HG03139 (cell line): ENCODE measurements around the gene PCDHGC3.
"Not testable (repeated sequence)": the region's sequence is repeated elsewhere in the genome, so short reads cannot be mapped to it uniquely, and the experiment has no call there.

Experiments used
- ATAC-seq: cut with Tn5 transposase; IDR thresholded peaks from one replicate; pipeline ENCODE4 v1.9.1; 2021; ENCODE audit not compliant: unreplicated experiment

Gene PCDHGC3

DNA sequence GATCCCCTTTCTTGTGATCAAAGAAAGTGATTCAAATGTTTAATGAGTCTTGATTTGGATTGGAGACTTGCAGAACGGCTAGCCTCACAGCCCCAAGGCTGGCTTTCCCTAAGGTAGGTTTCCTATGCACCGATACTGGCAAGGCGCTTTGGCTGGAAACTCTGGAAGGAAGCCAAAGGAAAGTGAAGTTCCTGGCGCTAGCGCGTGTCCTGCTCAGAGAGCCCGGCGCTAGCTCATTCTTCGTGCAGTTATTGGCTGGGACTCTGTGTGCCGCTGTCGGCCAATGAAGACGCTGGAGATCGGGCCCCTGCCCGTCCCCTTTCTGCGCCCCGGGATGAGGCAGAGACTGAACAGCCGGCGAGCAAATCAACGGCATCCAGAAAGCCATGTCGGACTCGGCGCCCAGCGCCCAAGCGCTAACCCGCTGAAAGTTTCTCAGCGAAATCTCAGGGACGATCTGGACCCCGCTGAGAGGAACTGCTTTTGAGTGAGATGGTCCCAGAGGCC is at the start of gene PCDHGC3:
Gene PCDHGC3, plus strand, starts transcription at position 342 of the 507 bp plus-strand sequence. Its CDS starts 151 bp downstream, at position 493.
- peak; percentile 96 for ATAC-seq

DNA sequence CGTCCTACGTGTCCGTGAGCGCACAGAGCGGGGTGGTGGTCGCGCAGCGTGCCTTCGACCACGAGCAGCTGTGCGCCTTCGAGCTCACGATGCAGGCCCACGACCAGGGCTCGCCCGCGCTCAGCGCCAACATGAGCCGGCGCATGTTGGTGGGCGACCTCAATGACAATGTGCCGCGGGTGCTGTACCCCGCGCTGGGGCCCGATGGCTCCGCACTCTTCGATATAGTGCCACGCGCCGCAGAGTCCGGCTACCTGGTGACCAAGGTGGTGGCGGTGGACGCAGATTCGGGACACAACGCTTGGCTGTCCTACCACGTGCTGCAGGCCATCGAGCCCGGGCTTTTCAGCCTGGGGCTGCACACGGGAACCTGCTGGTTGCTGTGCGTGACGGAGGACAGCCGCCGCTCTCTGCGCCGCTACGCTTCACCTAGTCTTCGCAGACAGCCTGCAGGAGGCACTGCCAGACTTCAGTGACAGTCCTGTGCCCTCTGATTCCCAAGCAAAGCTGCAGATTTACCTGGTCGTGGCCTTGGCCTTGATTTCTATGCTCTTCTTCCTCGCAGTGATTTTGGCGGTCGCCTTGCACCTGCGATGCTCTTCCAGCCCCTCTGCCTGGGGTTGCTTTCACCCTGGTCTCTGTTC is 47.9 kb upstream of the PCDHGC3 start:
- no peak for ATAC-seq

DNA sequence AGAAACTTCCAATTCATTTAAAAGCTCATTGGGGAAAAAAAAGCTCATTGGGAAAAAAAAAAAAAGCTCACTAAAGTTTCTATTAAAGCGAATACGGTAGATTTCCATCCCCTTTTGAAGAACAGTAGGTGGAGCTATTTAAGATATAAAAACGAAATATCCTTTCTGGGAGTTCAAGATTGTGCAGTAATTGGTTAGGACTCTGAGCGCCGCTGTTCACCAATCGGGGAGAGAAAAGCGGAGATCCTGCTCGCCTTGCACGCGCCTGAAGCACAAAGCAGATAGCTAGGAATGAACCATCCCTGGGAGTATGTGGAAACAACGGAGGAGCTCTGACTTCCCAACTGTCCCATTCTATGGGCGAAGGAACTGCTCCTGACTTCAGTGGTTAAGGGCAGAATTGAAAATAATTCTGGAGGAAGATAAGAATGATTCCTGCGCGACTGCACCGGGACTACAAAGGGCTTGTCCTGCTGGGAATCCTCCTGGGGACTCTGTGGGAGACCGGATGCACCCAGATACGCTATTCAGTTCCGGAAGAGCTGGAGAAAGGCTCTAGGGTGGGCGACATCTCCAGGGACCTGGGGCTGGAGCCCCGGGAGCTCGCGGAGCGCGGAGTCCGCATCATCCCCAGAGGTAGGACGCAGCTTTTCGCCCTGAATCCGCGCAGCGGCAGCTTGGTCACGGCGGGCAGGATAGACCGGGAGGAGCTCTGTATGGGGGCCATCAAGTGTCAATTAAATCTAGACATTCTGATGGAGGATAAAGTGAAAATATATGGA is 45.2 kb upstream of the PCDHGC3 start, which contains the start of gene PCDHGA12:
Gene PCDHGA12, plus strand, starts transcription at position 176 of the 782 bp plus-strand sequence. Its CDS starts 253 bp downstream, at position 429.
- ATAC-seq: peak; percentile 89

DNA sequence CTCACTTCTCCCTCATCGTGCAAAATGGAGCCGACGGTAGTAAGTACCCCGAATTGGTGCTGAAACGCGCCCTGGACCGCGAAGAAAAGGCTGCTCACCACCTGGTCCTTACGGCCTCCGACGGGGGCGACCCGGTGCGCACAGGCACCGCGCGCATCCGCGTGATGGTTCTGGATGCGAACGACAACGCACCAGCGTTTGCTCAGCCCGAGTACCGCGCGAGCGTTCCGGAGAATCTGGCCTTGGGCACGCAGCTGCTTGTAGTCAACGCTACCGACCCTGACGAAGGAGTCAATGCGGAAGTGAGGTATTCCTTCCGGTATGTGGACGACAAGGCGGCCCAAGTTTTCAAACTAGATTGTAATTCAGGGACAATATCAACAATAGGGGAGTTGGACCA is 44.5 kb upstream of the PCDHGC3 start:
- no peak for ATAC-seq

DNA sequence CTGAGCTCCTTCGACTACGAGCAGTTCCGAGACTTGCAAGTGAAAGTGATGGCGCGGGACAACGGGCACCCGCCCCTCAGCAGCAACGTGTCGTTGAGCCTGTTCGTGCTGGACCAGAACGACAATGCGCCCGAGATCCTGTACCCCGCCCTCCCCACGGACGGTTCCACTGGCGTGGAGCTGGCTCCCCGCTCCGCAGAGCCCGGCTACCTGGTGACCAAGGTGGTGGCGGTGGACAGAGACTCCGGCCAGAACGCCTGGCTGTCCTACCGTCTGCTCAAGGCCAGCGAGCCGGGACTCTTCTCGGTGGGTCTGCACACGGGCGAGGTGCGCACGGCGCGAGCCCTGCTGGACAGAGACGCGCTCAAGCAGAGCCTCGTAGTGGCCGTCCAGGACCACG is 43.5 kb upstream of the PCDHGC3 start:
- ATAC-seq: not testable (repeated sequence)

DNA sequence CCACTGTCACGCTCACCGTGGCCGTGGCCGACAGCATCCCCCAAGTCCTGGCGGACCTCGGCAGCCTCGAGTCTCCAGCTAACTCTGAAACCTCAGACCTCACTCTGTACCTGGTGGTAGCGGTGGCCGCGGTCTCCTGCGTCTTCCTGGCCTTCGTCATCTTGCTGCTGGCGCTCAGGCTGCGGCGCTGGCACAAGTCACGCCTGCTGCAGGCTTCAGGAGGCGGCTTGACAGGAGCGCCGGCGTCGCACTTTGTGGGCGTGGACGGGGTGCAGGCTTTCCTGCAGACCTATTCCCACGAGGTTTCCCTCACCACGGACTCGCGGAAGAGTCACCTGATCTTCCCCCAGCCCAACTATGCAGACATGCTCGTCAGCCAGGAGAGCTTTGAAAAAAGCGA is 43.0 kb upstream of the PCDHGC3 start:
- ATAC-seq: not testable (repeated sequence)

DNA sequence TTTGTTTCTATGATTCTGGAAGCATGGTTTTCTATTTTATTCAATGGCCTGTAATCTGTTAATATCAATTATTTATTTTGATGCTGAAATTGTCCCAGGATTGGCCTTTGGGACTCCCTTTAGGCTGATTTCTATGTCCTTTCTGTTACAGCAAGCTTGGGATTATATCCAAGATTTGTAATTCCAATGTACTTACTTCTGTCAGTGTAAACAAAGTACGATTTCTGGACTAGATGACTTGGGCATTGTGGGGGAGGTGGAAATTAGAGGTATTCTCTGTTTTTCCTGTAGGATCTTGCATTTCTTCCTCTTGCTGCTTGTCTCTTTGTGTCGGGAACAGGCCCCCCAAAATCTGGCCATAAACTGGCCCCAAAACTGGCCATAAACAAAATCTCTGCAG is 41.8 kb upstream of the PCDHGC3 start:
- no peak for ATAC-seq

DNA sequence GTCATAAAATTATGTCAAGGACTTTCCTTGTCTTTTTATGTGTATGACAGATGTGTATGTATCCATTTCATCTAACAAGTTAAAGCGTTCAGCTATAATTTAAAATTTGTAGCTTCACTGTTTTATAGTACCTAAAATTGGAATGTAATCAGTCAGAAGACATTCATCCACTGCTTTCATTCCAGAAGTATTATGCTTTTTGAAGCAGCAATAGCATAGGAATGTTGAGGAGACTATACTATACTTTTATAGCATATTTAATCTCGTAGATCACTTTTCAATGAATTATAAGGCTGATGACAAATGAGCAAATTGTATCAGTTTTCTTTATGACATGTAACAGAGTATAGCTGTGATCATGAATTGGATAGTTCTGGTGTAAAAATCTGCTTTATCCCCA is 38.5 kb upstream of the PCDHGC3 start:
- ATAC-seq: no peak

DNA sequence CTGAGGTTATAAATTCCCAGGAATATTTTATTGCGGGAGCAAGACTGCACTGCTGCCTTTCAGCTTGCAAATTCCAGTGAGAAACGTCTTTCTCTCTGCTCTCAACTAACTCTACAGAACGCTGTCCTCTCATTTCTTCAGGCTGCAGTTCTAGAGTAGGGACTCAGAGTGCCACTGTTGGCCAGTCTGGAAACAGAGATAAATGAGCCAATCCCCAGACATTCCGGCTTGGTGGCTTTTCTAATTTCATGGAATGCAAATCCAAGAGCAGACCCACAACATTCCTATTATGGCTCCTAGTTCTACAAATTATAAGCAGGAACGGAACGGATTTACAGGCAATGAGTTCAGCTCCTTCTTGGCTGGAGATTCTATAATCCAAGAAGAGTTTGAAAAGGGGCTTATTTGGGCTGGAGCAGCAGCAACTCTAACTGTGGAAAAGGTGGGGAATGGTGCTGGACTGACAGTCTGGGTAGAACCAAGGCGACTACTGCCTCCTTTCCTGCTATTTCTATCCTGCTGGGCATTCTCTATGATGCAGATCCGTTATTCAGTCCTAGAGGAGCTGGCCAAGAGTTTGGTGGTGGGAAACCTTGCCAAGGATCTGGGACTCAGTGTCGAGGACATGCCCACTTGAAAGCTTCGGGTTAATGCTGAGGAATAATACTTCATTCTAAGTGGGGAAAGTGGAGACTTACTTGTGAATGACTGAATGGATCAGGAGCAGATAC is 36.2 kb upstream of the PCDHGC3 start:
- ATAC-seq: no peak

DNA sequence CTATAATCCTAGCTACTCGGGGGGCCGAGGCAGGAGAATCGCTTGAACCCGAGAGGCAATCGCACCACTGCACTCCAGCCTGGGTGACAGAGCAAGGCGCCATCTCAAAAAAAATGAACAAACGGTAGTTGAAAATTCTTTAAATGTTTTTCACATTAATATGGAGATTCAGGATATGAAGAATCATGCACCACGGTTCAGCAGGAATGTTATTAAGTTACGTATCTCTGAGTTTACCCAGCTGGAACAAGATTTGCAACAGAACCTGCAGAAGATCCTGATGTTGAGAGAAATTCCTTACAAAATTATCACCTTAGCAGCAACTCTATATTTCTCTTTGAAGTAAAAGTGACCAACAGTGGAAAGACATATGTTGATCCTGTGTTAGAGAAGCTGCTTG is 35.4 kb upstream of the PCDHGC3 start:
- ATAC-seq: no peak

DNA sequence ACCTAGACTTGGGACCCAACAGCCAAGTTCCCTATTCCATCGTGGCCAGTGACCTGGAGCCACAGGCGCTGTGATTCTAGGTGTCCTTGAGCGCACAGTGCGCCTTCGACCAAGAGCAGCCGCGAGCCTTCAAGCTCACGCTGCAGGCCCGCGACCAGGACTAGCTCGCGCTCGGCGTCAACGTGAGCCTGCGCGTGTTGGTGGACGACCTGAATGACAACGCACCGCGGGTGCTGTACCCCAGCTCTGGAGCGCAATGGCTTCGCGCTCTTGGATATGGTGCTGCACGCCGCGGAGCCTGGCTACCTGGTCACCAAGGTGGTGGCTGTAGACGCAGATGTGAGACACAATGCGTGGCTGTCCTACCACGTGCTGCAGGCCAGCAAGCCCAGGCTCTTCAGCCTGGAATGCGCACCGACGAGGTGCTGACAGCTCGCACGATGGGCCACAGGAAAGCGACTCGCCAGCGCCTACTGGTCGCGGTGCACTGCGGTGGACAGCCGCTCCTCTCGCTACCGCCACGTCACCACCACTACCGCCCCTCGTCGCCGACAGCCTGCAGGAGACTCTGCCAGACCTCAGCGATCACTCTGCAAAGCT is 34.1 kb upstream of the PCDHGC3 start:
- ATAC-seq: no peak

DNA sequence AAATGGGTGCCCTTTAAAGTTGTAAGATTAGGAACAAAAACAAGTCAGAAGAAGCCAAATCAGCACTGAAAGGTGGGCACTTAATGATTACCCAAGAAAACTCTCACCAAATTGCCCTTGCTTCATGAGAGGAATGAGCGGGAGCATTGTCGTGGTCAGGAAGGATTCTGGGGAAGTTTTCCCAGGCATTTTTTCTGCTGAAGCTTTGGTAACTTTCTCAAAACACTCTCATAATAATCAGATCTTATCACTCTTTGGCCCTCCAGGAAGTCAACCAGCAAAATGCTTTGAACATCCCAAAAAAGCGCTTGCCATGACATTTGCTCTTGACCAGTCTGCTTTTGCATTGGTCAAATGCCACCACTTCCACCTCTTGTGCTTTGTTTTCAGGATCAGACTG is 10.4 kb upstream of the PCDHGC3 start:
- ATAC-seq: no peak

DNA sequence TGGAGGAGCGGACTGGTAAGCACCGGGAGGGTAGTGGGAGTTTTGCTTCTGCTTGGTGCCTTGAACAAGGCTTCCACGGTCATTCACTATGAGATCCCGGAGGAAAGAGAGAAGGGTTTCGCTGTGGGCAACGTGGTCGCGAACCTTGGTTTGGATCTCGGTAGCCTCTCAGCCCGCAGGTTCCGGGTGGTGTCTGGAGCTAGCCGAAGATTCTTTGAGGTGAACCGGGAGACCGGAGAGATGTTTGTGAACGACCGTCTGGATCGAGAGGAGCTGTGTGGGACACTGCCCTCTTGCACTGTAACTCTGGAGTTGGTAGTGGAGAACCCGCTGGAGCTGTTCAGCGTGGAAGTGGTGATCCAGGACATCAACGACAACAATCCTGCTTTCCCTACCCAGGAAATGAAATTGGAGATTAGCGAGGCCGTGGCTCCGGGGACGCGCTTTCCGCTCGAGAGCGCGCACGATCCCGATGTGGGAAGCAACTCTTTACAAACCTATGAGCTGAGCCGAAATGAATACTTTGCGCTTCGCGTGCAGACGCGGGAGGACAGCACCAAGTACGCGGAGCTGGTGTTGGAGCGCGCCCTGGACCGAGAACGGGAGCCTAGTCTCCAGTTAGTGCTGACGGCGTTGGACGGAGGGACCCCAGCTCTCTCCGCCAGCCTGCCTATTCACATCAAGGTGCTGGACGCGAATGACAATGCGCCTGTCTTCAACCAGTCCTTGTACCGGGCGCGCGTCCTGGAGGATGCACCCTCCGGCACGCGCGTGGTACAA is 556 bp downstream of the PCDHGC3 start:
- ATAC-seq: no peak

DNA sequence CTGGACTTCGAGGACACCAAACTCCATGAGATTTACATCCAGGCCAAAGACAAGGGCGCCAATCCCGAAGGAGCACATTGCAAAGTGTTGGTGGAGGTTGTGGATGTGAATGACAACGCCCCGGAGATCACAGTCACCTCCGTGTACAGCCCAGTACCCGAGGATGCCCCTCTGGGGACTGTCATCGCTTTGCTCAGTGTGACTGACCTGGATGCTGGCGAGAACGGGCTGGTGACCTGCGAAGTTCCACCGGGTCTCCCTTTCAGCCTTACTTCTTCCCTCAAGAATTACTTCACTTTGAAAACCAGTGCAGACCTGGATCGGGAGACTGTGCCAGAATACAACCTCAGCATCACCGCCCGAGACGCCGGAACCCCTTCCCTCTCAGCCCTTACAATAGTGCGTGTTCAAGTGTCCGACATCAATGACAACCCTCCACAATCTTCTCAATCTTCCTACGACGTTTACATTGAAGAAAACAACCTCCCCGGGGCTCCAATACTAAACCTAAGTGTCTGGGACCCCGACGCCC is 1.3 kb downstream of the PCDHGC3 start:
- ATAC-seq: no peak

DNA sequence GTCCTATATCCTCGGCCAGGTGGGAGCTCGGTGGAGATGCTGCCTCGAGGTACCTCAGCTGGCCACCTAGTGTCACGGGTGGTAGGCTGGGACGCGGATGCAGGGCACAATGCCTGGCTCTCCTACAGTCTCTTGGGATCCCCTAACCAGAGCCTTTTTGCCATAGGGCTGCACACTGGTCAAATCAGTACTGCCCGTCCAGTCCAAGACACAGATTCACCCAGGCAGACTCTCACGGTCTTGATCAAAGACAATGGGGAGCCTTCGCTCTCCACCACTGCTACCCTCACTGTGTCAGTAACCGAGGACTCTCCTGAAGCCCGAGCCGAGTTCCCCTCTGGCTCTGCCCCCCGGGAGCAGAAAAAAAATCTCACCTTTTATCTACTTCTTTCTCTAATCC is 2.0 kb downstream of the PCDHGC3 start:
- ATAC-seq: no peak

DNA sequence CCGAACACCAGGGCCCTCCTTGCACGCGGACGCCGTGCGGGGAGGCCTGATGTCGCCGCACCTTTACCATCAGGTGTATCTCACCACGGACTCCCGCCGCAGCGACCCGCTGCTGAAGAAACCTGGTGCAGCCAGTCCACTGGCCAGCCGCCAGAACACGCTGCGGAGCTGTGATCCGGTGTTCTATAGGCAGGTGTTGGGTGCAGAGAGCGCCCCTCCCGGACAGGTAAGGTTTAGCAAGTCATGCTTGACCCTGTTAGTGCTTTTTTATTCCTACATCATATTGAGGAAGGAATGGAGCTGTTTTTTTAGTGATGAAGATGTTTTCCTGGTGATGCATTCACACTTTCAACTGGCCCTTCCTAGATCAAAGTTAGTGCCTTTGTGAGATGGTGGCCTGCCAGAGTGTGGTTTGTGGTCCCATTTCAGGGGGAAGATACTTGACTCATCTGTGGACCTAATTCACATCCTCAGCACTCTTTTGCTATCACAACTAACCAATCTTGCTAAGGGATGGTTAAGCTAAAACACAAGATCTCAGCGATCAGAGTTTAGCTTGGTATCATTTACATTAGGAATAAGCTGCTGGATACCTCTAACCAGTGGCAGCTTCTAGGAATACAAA is 2.7 kb downstream of the PCDHGC3 start:
- ATAC-seq: no peak

DNA sequence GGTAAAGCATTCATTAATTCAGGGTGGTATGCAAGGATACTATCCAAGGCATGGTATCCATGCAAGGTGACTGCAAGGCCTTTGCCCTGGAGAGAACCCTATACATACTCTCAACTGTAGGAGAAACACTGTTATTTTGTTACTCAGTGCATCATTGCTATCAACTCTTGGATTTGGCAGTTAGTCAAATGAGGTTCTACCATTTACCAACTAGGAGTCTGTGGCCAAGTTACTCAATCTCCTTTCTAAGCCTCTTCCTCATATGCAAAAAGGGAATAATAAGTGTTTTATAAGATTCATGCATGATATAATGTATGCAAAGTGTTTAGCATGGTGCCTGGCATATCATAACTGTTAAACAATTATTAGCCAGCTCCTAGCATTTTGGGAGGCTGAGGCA is 4.0 kb downstream of the PCDHGC3 start:
- ATAC-seq: no peak

DNA sequence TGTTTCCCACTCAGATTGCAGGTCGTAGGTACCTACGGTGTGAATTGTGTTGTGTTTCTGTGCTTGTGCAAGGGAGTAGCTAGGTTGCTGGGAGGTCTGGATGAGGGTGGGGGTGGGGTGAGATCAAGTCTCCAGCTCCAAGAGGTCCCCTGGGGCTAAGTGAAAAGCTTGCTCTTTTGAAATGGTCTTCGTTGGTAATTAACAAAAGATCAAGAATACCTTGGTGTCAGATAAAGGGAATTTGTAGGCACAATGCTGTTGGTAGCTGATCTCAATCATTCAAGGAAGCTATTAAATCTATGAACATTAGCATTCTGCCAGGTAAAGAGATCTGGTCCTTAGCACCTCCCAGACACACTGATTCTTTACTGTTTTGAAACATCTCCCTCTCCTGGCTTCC is 8.1 kb downstream of the PCDHGC3 start:
- ATAC-seq: no peak

DNA sequence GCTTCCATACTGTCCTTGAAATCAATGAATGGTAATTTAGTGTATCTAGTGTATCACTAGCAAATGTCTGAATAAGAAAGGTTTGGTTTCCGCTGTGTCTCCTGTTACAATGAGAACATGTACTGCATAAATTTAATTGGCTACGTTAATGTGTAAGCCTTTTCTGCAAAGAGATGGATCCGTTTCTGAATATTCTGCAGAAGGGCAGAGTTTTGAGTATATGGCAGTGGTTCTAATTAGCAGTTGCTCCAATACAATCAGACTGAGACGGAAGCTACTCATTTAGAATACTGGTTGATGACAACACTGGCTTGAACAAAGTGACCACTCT is 8.5 kb downstream of the PCDHGC3 start:
- ATAC-seq: no peak
